Transverse colon (tissue), 3 donors: ENCODE data around the gene NASP.
"Not testable (repeated sequence)": the region's sequence is repeated elsewhere in the genome, so short reads cannot be mapped to it uniquely, and the experiment has no call there.

ENCODE experiments used
- EP300 ChIP-seq: sonication (generic); formaldehyde crosslinking; IDR thresholded peaks from one replicate; pipeline ENCODE4 v1.6.1; 2017; ENCODE audit warnings: antibody characterized with exemption, low read depth
- POLR2A ChIP-seq: fragments of 450-650 bp; IDR thresholded peaks from one replicate; pipeline ENCODE4 v1.6.1; 2016; ENCODE audit warnings: antibody characterized with exemption, mild to moderate bottlenecking, moderate library complexity
- TF ChIP-seq, protein P1 (sequence below), 5 experiments: fragments of 200-600 bp in 3 of 5; fragments of 450-650 bp in 2 of 5; sonication (generic) in 3 of 5; IDR thresholded peaks; 1 replicate in 2 of 5; 2 replicates in 3 of 5; pipeline ENCODE4 v1.5.1; 2016 to 2017; ENCODE audit warnings: antibody characterized with exemption in 5 of 5, inconsistent platforms in 3 of 5, mild to moderate bottlenecking in 2 of 5, moderate library complexity in 1 of 5

GRCh38 chr1:45596765-45597164 is 12.9 kb downstream of the NASP start:
- not testable (repeated sequence) for TF ChIP-seq EP300, POLR2A
- TF ChIP-seq, protein P1, sequence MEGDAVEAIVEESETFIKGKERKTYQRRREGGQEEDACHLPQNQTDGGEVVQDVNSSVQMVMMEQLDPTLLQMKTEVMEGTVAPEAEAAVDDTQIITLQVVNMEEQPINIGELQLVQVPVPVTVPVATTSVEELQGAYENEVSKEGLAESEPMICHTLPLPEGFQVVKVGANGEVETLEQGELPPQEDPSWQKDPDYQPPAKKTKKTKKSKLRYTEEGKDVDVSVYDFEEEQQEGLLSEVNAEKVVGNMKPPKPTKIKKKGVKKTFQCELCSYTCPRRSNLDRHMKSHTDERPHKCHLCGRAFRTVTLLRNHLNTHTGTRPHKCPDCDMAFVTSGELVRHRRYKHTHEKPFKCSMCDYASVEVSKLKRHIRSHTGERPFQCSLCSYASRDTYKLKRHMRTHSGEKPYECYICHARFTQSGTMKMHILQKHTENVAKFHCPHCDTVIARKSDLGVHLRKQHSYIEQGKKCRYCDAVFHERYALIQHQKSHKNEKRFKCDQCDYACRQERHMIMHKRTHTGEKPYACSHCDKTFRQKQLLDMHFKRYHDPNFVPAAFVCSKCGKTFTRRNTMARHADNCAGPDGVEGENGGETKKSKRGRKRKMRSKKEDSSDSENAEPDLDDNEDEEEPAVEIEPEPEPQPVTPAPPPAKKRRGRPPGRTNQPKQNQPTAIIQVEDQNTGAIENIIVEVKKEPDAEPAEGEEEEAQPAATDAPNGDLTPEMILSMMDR (IDR thresholded peaks at IDR 0.05), result not testable (repeated sequence)
